ENCODE data around the gene DLG2. TPM values are rescaled to one million over a fixed set of nuclear protein-coding genes. Genes with fewer than 3 reads are reported as not detected.

DLG2 gene
- total RNA-seq, 1 donor from 2014 or later = 1.8 TPM

- no peak overlapping the region for H3K27ac ChIP-seq (ENCODE audit: low read depth, low read length)
- no peaks in the 10 kb centered on the region for H3K27me3 Mint-ChIP-seq (ENCODE audit: low read depth, unreplicated experiment)
- TF ChIP-seq, protein P1, sequence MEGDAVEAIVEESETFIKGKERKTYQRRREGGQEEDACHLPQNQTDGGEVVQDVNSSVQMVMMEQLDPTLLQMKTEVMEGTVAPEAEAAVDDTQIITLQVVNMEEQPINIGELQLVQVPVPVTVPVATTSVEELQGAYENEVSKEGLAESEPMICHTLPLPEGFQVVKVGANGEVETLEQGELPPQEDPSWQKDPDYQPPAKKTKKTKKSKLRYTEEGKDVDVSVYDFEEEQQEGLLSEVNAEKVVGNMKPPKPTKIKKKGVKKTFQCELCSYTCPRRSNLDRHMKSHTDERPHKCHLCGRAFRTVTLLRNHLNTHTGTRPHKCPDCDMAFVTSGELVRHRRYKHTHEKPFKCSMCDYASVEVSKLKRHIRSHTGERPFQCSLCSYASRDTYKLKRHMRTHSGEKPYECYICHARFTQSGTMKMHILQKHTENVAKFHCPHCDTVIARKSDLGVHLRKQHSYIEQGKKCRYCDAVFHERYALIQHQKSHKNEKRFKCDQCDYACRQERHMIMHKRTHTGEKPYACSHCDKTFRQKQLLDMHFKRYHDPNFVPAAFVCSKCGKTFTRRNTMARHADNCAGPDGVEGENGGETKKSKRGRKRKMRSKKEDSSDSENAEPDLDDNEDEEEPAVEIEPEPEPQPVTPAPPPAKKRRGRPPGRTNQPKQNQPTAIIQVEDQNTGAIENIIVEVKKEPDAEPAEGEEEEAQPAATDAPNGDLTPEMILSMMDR (IDR thresholded peaks at IDR 0.05; ENCODE audit: insufficient read depth, low read depth, low read length) = no peak
- no peak for TF ChIP-seq EZH2 (IDR thresholded peaks at IDR 0.05; ENCODE audit: insufficient read depth, low read length)
These were observed 459.7 kb downstream of the DLG2 start for GRCh38 chr11:85167471-85167870.

DNA sequence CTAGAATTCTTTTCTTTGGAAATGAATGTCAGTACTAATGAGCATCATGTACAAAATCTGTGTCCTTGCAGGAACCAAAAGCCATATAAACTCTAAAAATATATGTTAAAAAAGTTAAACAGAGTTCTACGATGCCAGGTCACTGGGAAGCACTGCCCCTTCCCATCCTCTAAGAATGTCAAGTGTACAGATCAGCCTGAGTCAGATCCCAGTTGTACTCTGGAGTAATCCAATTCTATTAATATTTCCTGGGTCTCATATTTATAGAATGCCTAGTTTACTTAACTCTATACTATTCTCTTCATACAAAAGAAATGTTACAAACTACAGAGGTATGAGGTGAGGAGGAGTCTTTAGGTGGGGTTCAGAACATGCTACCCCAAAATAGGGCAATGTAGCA, 460.1 kb downstream of the DLG2 start:
- no peak for FAIRE-seq
- peak; percentile 1 for DNase-seq (ENCODE audit: low read depth)
- no peaks in the 10 kb centered on the region for H3K36me3 ChIP-seq (ENCODE audit: insufficient read depth, low read length)
- H3K27ac Mint-ChIP-seq (ENCODE audit: unreplicated experiment) = no peak overlapping the region
- no peak overlapping the region for H3K4me3 Mint-ChIP-seq (ENCODE audit: unreplicated experiment)
- H3K27me3 ChIP-seq (ENCODE audit: insufficient read depth, low read length) = no peaks in the 10 kb centered on the region
- TF ChIP-seq, protein P1 (IDR thresholded peaks at IDR 0.05; ENCODE audit: insufficient read depth, low read depth, low read length) = no peak
- no peak for TF ChIP-seq EZH2 (IDR thresholded peaks at IDR 0.05; ENCODE audit: insufficient read depth, low read length)
- H3K27me3 Mint-ChIP-seq (ENCODE audit: low read depth, unreplicated experiment) = no peaks in the 10 kb centered on the region
- peaks cover 9% of the 10 kb centered on the region for H3K4me1 ChIP-seq (ENCODE audit: insufficient read depth, low read length)
- H3K9me3 Mint-ChIP-seq (ENCODE audit: unreplicated experiment) = peaks cover 4% of the 10 kb centered on the region
- H3K4me1 Mint-ChIP-seq (ENCODE audit: low read depth, unreplicated experiment) = peaks cover 18% of the 10 kb centered on the region
- H4K20me1 ChIP-seq (ENCODE audit: insufficient read depth, low read length) = no peaks in the 10 kb centered on the region
- no peak overlapping the region for H3K4me3 ChIP-seq (ENCODE audit: insufficient read depth, low read depth, low read length)
- no peaks in the 10 kb centered on the region for H3K9me3 ChIP-seq (ENCODE audit: insufficient read depth, low read depth, low read length)
- H2AFZ ChIP-seq (ENCODE audit: low read depth, low read length) = no peak overlapping the region
- H3K4me2 ChIP-seq (ENCODE audit: low read length) = no peak overlapping the region
- no peak overlapping the region for H3K9ac ChIP-seq (ENCODE audit: low read length)
- no peaks in the 10 kb centered on the region for H3K79me2 ChIP-seq (ENCODE audit: insufficient read depth, low read length)
- no peak overlapping the region for H3K27ac ChIP-seq (ENCODE audit: low read depth, low read length)
- H3K36me3 Mint-ChIP-seq (ENCODE audit: low read depth, unreplicated experiment) = peaks cover 2% of the 10 kb centered on the region

More at GRCh38 chr11:85167471-85167870, 459.7 kb downstream of the DLG2 start:
- no peaks in the 10 kb centered on the region for H3K27me3 ChIP-seq (ENCODE audit: insufficient read depth, low read length)
- no peak overlapping the region for H3K4me3 ChIP-seq (ENCODE audit: insufficient read depth, low read depth, low read length)
- peaks cover 9% of the 10 kb centered on the region for H3K4me1 ChIP-seq (ENCODE audit: insufficient read depth, low read length)
- Mint-ChIP-seq H3K4me3 (ENCODE audit: unreplicated experiment) (no peak overlapping the region), H3K36me3 (ENCODE audit: low read depth, unreplicated experiment) (peaks cover 2% of the 10 kb centered on the region), H3K27ac (ENCODE audit: unreplicated experiment) (no peak overlapping the region), H3K4me1 (ENCODE audit: low read depth, unreplicated experiment) (peaks cover 18% of the 10 kb centered on the region), H3K9me3 (ENCODE audit: unreplicated experiment) (peaks cover 8% of the 10 kb centered on the region)
- no peak overlapping the region for H3K9ac ChIP-seq (ENCODE audit: low read length)
- H3K36me3 ChIP-seq (ENCODE audit: insufficient read depth, low read length) = no peaks in the 10 kb centered on the region
- H2AFZ ChIP-seq (ENCODE audit: low read depth, low read length) = no peak overlapping the region
- no peak for DNase-seq (ENCODE audit: low read depth)
- no peak for FAIRE-seq
- H3K9me3 ChIP-seq (ENCODE audit: insufficient read depth, low read depth, low read length) = no peaks in the 10 kb centered on the region
- no peak overlapping the region for H3K4me2 ChIP-seq (ENCODE audit: low read length)
- no peaks in the 10 kb centered on the region for H4K20me1 ChIP-seq (ENCODE audit: insufficient read depth, low read length)
- no peaks in the 10 kb centered on the region for H3K79me2 ChIP-seq (ENCODE audit: insufficient read depth, low read length)

- no peaks in the 10 kb centered on the region for H3K27me3 Mint-ChIP-seq (ENCODE audit: low read depth, unreplicated experiment)
- H3K4me3 Mint-ChIP-seq (ENCODE audit: unreplicated experiment) = no peak overlapping the region
These were observed 461.3 kb downstream of the DLG2 start for GRCh38 chr11:85165819-85166218.

More at GRCh38 chr11:85165819-85166218, 461.3 kb downstream of the DLG2 start:
- no peak overlapping the region for H3K9ac ChIP-seq (ENCODE audit: low read length)
- H3K79me2 ChIP-seq (ENCODE audit: insufficient read depth, low read length) = no peaks in the 10 kb centered on the region
- H3K4me3 ChIP-seq (ENCODE audit: insufficient read depth, low read depth, low read length) = no peak overlapping the region
- H3K27ac ChIP-seq (ENCODE audit: low read depth, low read length) = no peak overlapping the region
- no peak overlapping the region for H3K4me2 ChIP-seq (ENCODE audit: low read length)
- H4K20me1 ChIP-seq (ENCODE audit: insufficient read depth, low read length) = no peaks in the 10 kb centered on the region
- Mint-ChIP-seq H3K9me3 (ENCODE audit: unreplicated experiment) (peaks cover 2% of the 10 kb centered on the region), H3K36me3 (ENCODE audit: low read depth, unreplicated experiment) (no peaks in the 10 kb centered on the region), H3K4me1 (ENCODE audit: low read depth, unreplicated experiment) (peaks cover 16% of the 10 kb centered on the region), H3K27ac (ENCODE audit: unreplicated experiment) (no peak overlapping the region)
- peaks cover 9% of the 10 kb centered on the region for H3K4me1 ChIP-seq (ENCODE audit: insufficient read depth, low read length)
- no peak for DNase-seq (ENCODE audit: low read depth)
- no peaks in the 10 kb centered on the region for H3K36me3 ChIP-seq (ENCODE audit: insufficient read depth, low read length)
- no peak for FAIRE-seq
- no peaks in the 10 kb centered on the region for H3K9me3 ChIP-seq (ENCODE audit: insufficient read depth, low read depth, low read length)
- H2AFZ ChIP-seq (ENCODE audit: low read depth, low read length) = no peak overlapping the region
- H3K27me3 ChIP-seq (ENCODE audit: insufficient read depth, low read length) = no peaks in the 10 kb centered on the region
- TF ChIP-seq EZH2 (IDR thresholded peaks at IDR 0.05; ENCODE audit: insufficient read depth, low read length) = no peak
- TF ChIP-seq, protein P1 (IDR thresholded peaks at IDR 0.05; ENCODE audit: insufficient read depth, low read depth, low read length) = no peak
